Measurements from ENCODE around the gene TMEM170B.

The TMEM170B gene, protein sequence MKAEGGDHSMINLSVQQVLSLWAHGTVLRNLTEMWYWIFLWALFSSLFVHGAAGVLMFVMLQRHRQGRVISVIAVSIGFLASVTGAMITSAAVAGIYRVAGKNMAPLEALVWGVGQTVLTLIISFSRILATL

DNA sequence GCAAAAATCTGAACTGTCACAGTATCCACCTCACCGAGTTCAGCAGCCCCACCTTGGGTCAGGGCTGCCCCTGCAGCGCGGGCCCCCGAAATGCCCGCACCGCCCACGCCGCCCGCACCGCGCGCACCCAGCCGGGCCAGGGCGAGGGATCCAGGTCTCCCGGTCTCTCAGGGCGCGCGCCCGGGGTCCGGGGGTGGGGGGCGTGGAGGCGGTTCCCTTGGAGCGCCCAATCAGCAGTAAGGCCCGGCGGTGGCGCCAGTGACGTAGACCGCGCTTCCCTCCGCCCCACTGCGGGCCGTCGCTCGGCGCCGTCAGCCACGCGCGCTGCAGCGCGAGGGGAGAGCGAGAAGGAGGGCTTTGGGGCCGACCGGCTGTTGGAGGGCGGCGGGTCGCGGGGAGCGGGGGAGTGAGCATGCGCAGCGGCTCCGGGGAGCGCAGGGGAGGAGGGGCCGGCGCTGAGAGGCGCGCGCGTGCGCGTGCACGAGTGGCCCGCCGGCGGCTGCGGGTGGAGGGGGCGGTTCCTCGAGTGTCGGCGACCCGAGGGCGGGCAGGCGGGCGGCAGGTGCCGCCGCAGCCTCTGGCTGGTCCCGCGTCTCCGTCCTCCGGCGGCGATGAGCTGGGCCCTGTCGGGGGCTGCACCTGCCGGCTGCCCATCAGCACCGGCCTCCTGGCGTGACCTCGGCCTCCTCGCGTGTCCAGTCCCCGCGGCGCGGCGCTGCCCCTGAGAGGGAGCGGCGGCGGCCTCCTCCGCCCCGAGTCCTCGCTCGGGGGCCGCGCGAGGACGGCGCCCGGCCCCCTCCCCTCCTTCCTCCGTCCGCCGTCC is at the start of gene TMEM170B:
TMEM170B (plus strand) TSS at position 521 of the 823 bp plus-strand sequence. CDS start 529 bp downstream, outside the sequence.
- DNase-seq, result peak; percentile 95 to 98

DNA sequence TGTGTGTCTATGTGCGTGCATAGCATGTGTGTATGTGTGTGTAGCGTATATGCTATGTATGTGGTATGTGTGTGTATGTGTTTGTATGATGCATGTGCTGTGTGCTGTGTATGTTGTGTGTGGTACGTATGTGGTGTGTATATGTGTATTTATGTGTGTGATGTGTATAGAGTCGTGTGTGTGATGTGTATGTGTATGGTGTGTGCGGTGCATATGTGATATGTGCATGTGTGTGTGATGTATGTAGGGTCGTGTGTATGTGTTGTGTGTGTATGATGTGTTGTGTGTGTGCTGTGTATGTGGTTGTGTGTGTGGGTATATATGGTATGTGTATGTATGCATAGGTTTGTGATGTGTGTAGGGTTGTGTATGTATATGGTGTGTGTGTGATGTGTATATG is 46.6 kb upstream of the TMEM170B start:
- DNase-seq, result no peak

DNA sequence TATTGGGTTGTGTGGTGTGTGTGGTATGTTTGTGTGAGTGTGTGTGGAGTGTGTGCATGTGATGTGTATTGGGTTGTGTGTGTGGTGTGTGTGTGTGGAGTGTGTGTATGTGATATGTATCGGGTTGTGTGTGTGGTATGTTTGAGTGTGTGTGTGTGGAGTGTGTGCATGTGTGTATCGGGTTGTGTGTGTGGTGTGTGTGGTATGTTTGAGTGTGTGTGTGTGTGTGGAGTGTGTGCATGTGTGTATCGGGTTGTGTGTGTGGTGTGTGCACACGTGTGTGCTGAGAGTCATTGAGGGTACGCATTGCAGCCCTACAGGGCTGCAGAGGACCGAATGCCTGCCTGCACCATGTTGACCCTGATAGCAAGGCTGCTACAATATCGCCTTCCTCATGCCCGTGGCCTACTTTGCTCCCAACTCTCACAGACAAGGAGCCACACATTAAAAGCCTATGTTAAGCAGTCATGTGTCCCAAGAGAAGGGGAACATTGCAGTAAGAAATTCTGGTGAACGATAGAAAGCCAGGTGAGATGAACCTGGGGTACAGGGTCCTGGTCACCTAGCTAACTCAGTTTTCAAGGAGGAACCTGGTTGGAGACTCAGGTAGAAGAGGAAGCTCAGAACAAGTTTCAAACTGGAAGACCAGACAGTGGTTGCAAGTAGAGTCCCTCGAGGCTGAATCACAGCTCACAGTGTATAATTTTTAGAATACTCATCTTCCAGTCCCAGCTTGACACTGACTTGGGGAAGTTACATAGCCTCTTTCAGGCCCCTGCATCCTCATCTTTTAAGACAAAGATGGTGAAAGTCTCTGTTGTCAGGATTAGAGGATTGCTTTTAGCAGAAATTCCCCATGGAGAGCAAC is 45.7 kb upstream of the TMEM170B start:
- DNase-seq, result no peak

DNA sequence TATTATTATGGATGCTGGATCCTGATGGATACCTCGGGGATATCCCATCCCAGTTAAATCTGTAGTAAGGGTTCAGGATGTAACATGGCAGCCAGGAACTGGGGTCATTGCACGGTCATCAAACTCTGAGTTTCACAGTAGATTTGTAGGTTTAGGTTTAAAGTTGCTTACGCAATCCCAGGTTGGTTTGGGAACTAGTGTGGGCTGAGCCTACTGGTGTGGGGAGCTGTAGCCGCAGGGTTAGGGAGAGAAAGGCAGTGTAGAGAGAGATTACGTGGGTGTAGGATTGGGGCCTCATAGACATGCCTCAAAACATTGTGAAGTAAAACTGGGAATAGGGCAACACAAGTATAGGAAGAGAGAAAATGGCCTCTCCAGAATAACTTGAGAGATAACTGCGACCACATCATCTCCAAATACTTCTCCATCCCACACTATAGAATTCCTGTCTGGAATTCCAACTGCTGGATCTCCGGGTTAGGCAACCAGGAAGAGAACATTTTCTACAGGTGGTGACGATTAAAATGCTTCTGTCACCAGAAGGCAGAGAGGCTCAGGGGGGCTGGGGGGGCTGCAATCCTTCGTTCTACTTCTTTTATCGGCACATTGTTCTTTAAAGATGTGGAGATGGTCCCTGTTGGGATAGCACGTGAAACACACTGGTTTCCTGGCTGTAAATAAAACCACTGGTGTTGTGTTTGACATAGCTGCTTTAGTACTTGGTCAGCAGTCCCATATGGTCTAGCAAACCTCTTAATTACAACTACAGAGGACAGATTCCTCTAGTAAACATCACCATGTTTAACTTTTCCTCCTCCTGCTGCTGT is 44.9 kb upstream of the TMEM170B start:
- no peak for DNase-seq

DNA sequence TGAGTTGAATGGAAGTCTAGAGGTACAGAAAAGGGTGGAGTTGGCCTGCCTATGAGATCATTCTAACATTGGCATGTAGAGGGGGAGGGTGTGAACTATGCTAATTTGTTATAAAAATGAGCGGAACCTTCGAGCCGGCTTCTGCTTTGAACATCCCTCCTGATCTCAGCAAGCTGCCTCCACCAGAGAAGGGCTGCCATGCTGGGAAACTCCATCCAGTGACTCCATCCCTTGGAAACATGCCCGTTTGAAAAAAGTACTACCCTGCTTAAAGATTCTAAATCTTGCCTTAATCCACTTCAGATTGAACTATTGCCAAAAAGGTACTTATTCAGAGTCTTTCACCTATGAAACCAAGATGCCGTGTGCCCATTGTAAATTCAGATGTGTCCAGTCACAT is 43.6 kb upstream of the TMEM170B start:
- DNase-seq, result no peak

DNA sequence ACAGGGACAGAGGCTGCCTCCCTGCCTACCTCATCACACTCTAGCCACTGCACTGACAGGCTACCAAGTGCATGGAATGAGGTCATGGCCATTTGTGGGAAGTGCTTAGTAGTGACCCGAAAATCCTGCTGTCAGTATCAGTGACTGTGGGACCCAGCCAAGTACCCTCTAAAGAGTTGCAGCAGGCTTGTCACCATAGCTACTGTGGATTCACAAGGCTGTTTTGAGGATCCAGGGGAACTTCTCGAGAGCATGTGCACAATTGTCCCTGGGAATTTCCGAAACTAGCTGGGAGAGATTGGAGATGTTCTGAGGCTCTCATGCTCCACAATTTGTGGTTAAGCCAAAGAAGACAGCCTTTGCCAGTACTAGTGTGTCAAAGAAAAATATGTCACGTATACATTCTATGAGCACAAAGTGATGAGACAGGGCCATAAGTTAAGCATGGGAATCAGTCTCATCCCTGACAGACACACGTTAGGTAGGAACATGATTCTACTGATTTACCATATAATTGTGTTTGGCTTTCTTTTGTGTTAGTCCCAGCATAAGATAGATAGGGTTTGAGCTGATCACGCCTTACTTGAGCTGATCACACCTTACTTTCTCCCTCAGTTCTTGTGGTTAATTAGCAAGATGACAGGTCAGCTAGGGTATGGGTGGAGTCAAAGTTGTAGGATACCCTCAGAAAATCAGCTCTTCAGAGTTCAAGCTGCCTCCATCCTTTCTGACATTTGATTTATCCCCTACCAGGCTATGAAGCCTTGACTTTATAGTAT is 42.6 kb upstream of the TMEM170B start:
- no peak for DNase-seq

DNA sequence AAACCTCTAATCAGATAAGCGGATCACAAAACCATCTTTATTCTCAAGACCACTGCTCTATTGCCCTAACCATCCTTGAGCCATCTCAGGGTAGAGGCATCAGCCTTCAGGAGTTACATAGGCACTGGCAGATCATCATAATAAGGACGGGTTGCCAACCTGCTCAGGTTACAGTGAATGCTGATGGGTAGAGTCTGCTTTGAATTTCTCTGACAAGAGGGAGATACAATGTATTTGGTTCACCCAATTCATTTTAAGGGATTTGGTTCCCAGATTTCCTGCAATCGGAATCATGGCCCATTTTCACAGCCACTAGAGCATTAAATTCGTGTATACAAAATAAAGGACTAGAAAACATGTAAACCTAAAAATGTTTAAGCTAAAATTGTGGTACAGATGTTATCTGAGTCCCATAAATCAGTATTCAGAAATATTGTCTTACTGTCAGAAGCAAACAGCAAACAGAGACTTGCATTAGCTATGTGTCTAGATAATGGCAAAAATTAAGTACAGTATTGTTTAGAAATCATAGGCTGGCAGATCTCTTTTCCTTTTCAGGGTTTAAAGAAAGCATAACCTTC is 41.9 kb upstream of the TMEM170B start:
- DNase-seq, result no peak

DNA sequence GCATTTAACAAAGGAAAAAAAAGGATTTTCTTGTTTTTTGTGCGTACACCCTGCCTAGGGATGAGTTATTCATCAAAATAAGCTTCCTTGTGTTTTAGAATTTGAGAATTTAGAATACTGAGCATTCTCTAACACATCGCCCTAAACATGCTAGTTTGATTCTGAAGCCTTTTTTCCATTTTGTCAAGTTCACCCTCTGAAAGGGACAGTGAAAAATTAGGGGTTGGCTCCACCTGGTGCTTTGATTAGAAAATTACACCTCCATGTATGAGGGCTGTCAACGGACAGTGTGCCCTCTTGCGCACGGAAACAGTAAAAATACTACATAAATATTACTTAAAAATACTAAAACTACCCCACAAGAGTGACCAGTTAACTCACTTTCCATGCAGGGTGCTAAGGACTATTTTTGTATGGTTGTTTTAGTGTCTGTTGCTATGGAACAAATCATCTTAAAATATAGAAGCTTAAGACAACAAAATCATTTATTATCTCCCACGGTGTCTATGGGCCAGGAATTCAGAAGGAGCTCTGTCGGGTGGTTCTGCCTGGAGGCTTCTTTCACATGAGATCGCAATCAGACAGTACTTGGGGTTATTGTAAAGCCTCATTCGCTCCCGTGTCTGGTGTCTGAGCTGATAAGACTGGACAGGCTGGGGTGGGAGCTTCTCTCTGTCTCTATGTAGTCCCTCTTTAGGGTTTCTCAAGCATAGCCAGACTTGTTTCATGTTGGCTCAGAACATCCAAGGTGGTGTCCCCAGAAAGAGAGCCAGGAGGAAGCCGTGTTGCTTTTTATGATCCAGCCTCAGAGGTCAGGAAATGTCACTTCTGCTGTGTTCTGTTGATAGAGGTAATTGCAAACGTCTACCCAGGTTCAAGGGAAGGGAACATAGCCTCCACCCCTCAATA is 41.1 kb upstream of the TMEM170B start:
- DNase-seq, result peak; percentile 39 to 95

DNA sequence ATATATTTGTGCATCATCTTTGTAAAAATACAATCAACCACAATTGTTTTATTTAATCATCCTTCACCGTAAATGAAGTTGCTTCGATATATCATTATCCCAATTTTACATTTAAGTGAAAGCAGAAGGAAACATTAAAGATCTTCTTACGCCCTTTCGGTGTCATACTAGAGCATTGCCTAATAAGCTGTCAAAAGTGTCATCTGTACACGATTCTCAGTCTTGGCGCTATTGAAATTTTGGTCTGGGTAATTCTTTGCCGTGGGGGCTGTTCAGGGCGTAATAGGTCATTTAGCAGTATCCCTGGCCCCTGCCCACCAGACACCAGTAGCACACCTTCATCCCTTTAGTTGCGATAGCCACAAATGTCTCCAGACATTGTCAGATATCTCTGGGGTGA is 40.4 kb upstream of the TMEM170B start:
- no peak for DNase-seq

DNA sequence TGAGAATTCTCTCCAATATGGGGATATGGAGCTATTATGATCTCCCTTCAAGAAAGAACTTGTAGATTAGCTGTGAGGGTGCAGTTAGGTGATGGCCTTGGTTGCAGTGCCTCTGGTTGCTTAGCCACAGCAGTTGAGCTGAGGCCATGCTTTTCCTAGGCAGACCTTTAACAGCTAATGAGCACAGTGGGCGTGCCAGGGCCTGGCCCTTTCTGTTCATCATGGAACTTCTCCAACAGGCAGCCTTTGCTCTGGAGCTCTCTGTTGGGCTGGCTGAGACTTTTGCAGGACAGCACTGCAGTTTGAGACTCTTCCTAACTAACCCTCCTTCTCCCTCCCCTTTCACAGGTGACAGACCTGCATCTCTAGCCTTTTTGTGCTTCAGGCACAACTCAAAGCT is 39.7 kb upstream of the TMEM170B start:
- DNase-seq, result no peak

DNA sequence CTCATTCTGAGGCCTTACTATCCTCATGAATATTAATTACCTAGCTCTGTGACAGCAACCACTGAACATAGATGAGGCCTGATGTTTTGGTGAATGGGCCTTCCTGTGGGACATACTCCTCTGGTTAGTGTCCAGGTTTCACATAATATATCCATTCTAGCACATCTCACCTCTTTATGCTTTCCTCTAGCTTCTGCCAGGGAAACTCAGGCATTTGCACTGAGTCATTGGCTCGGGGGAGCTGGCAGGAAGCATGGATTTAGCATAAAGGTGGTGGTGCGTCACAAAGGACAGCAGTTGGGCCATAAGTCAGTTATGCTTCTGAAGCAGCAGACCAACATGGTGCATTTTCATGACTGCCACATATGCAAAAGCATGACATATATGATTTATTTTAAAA is 37.5 kb upstream of the TMEM170B start:
- no peak for DNase-seq

DNA sequence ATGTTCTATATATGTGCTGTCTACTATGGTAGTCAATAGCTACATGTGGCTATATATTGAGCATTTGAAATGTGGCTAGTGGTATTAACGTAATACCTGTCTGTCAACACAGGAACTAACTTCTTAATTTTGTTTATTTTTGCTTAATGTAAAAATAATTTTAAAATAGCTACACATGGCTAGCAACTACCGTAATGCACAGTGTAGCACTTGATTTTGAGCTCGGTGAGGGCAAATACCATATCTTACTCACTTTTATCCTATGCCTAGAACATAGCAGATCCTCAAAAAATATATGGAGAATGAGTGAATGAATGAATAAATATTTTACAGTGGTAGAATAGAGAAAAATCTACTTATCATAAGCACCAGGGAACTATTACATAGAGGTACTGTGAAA is 28.1 kb upstream of the TMEM170B start:
- DNase-seq, result no peak

DNA sequence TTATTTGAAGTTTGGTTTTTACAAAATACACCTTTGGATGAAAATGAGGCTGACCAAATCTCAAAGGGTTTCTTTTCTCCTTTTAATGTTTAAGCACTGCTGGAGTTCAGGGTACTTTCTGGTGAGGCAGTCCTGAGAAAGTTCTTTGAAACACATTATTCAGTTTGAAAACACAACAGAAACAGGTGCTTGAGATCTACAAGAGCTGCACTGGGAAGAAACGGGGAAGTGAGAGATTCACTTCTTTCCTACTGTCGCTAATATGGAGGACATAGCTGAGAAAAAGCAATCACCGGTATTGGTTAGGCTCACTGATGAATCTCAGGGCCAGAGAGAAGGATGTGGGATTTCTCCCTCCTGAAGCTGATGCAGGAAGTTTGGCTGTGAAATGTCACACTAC is 22.9 kb upstream of the TMEM170B start:
- DNase-seq, result no peak

DNA sequence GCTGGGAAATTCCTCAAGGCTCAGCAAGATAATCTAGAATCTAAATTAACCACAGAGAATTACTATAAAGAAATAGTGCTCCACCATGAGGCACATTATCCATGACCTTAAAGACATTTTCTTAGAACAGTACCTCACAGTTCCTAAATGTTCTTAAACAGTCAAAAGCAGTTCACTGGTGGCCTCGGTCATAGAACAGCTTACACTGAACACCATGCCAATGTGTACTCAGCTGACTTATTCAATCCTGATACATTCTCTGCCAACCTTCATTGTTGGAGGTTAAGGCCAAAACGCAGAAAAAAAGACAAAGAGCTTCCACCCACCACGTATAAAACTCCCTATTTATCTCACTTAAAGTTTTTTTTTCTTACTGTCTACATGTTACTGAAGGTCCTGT is 21.8 kb upstream of the TMEM170B start:
- DNase-seq, result no peak

DNA sequence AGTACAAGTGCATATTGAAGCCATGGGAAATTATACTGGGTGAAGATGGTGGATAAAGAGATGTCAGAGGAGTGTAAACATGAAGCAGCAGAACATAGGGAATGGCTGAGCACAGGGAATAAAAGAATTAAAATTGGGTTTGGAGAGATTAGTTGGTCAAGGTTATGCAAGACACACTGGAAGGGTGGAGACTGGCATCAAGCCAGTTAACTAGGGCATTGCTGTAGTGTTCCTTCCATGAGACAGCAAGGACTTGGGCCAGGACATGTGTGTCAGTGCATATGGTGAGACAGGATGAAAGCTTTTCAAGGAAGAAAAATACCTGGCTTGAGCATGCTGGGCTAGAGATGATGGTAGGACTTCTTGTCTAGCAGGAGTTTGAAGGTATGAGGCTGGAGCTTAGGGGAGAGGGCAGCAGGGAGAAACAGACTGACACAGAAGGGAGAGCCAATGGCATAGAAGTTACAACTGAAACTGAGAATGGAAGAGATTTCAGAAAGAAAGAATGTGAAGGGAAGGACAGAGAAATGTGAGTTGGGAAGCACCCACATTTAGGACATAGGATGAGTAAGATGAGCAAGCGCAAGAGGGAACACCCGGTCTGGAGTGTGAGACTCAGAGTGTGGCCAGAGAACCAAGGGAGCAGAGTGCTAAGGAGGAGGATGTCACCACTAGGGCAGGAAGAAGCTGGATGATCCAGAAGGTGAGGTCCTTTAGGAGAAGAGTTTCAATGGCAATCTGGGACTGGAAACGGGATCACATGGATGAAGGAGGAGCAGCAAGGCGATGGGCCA is 14.5 kb upstream of the TMEM170B start:
- no peak for DNase-seq

DNA sequence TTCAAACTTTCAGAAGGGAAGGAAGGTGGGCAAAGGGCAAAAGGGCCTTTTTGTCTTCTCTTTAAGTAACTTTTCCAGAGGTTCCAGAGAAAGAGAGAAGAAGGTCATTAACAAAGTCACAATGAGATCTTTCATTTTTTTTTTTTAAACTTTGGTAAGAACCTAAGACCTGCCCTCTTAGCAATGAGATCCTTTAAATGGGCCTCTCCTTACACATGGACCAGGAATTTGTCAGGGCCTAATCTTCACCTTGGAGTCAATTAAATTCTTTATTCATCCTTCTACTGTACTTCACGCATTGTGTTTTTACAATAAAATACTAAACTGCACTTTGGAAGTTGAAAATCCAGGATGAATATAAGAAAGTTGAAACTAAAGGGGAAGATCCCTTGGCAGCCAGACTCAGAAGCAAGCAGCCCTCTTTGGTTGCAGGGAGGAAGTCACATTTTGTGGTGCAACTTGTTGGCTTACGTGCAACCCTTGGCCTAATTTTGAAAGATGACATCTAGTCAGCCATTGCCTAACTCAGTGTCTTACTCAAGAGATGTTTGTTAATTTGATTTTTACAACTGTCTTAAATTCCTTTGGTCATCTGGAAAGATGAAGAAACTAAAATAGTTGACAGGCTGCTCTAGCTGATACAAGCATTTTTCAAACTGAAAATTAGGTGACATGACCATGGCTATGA is 11.9 kb upstream of the TMEM170B start:
- peak in 1 of 2 donors; percentile 8 for DNase-seq

DNA sequence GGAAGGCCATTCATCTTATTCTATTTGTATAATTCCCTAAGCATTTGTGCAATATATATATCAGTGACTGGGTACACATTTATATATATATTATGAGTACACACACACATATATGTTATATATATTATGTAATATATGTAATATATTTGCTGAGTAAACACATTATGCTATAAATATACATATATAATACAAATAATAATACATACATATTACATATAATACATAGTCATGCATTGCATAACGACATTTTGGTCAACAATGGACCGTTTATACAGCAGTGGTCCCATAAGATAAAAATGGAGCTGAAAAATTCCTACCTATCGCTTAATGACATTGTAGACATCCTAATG is 11.4 kb upstream of the TMEM170B start:
- no peak for DNase-seq

DNA sequence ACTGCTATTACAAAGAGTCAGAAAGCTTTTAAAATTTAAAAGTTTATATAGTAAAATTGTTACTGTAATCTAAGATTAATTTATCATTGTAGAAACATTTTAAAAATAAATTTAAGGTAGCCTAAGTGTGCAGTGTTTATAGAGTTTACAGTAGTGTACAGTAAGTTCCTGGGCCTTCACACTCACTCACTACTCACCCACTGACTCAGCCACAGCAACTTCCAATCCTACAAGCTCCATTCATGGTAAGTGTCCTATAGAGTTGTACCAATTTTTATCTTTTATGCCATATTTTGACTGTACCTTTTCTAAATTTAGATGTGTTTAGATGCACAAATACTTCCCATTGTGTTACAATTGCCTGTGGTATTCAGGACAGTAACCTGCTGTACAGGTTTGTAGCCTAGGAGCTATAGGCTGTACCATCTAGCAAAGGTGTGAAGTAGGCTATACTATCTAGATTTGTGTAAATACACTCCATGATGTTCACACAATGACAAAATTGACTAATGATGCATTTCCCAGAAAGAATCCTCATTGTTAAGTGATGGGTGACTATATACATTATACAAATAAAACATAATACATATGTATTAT is 10.2 kb upstream of the TMEM170B start:
- DNase-seq, result no peak

DNA sequence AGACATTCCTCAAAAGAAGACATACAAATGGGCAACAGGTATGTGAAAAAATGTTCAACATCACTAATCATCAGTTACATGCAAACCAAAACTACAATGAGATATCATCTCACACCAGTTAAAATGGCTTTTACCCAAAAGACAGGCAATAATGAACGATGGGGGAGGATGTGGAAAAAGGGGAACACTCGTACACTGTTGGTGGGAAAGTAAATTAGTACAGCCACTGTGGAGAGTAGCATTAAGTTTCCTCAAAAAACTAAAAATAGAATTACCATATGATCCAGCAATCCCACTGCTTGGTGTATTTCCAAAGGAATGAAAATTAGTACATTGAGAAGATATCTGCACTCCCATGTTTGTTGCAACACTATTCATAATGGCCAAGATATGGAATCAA is 8.6 kb upstream of the TMEM170B start:
- DNase-seq, result no peak

Measured in hippocampal formation (tissue), 2 donors.